WERI-Rb-1 (cell line): ENCODE data around the gene HEXD.

ENCODE experiments used
- DNase-seq: peaks from one replicate; pipeline ENCODE4 v3.0.0-alpha.2; 2020
- H3K27ac ChIP-seq: fragments of 250-450 bp; sonication (Bioruptor Pico); 2 replicates; pipeline ENCODE4 v1.5.1; 2020; ENCODE audit warnings: mild to moderate bottlenecking, moderate library complexity
- H3K27me3 ChIP-seq: fragments of 250-450 bp; sonication (Bioruptor Pico); 2 replicates; pipeline ENCODE4 v1.5.1; 2021; ENCODE audit warnings: mild to moderate bottlenecking, low read depth, moderate library complexity; ENCODE audit not compliant: insufficient read depth, severe bottlenecking
- H3K36me3 ChIP-seq: fragments of 250-450 bp; sonication (Bioruptor Pico); 2 replicates; pipeline ENCODE4 v1.5.1; 2020; ENCODE audit warnings: mild to moderate bottlenecking, moderate library complexity
- H3K4me3 ChIP-seq: 2 replicates; pipeline ENCODE4 v1.5.1; 2011; ENCODE audit warnings: low read depth, mild to moderate bottlenecking, control low read depth, low read length
- H3K9me3 ChIP-seq: fragments of 250-450 bp; sonication (Bioruptor Pico); 2 replicates; pipeline ENCODE4 v1.5.1; 2021; ENCODE audit warnings: mild to moderate bottlenecking, moderate library complexity; ENCODE audit not compliant: severe bottlenecking
- TF ChIP-seq, protein P1 (sequence below): IDR thresholded peaks from 2 replicates; pipeline ENCODE4 v1.5.1; 2011; ENCODE audit warnings: low read depth, mild to moderate bottlenecking, control low read depth, inconsistent platforms, low read length

Gene HEXD

DNA sequence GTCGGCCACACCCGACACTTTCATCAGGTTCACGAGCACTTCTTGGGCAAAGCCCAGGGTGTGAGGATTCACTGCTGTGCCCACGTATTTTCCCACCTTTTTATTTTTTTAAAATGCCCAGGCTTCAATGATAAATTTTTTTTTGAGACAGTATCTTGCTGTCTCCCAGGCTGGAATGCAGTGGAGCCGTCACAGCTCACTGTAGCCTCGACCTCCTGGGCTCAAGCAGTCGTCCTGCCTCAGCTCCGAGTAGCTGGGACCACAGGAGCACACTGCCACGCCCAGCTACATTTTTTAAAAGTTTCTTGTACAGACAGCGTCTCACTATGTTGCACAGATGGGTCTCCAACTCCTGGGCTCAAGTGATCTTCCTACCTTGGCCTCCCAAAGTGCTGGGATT lies 28.8 kb upstream of the HEXD start:
- Histone ChIP-seq H3K36me3 (peaks cover 32% of the 10 kb centered on the region), H3K27me3 (no peaks in the 10 kb centered on the region), H3K27ac (peak overlapping the region; percentile 67), H3K4me3 (no peak overlapping the region), H3K9me3 (no peaks in the 10 kb centered on the region)
- DNase-seq: peak; percentile 77
- TF ChIP-seq, protein P1, sequence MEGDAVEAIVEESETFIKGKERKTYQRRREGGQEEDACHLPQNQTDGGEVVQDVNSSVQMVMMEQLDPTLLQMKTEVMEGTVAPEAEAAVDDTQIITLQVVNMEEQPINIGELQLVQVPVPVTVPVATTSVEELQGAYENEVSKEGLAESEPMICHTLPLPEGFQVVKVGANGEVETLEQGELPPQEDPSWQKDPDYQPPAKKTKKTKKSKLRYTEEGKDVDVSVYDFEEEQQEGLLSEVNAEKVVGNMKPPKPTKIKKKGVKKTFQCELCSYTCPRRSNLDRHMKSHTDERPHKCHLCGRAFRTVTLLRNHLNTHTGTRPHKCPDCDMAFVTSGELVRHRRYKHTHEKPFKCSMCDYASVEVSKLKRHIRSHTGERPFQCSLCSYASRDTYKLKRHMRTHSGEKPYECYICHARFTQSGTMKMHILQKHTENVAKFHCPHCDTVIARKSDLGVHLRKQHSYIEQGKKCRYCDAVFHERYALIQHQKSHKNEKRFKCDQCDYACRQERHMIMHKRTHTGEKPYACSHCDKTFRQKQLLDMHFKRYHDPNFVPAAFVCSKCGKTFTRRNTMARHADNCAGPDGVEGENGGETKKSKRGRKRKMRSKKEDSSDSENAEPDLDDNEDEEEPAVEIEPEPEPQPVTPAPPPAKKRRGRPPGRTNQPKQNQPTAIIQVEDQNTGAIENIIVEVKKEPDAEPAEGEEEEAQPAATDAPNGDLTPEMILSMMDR: no peak

DNA sequence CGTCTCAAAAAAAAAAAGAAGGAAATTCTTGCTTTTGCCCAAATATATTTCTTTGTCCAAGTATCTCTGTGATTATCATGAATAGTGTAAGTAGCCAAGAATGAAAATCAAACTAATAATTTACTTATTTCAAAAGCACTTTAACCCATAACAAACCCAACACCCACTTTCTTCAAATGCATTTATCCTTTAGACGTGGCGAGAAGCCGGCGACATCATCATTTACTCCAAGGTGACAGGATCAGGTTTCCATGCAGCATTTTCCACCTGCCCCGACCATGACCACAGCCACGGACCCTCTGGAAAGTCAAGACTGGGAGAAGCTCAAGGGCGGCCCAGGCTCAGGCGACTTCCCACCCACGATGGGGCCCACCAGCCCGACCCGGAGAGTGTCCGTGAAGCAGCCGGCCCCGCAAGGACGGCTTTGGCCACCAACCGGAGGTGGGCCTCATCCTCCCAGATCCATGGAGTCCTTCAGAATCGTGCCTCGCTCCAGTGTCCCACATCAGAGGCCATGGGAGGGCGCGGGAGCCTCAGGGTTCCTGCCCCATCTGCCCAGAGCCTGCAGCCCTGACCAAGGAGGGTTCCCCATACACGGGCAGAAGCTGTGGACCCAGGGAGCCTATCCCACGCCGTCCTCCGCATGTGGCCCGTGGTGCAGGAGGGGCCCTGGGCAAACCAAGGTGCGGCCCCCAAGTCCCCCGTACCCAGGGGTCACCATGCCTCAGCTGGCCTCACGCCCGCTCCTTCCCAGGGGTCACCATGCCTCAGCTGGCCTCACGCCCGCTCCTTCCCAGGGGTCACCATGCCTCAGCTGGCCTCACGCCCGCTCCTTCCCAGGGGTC lies 27.9 kb upstream of the HEXD start:
- DNase-seq: no peak
- H3K27ac ChIP-seq: peak overlapping the region; percentile 67
- no peak overlapping the region for H3K4me3 ChIP-seq
- no peaks in the 10 kb centered on the region for H3K9me3 ChIP-seq
- H3K36me3 ChIP-seq: peaks cover 37% of the 10 kb centered on the region
- no peaks in the 10 kb centered on the region for H3K27me3 ChIP-seq
- TF ChIP-seq, protein P1: no peak

DNA sequence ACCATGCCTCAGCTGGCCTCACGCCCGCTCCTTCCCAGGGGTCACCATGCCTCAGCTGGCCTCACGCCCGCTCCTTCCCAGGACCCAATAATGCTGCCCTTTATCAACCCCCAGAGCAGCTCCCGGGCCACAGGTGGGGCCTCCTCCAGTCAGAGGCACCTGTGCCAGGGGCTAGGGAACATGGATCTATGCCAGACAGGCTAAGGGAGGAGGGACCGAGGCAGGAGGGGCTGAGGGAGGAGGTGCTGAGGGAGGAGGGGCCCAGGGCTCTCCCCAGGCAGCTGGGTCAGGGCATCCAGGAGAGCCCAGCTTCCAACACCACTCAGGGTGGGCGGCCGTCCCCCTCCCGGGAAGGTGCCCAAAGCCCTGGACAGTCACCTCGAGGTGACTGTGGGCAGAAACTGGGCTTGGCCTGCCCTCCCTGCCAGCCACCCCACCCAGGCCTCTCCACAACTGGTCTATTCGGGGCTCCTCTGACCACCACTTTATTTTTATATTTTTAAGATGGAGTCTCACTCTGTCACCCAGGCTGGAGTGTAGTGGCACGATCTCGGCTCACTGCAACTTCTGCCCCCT lies 27.2 kb upstream of the HEXD start:
- 0 out of 2 replicates have a peak overlapping the region, but pooled peaks have one; percentile 11 for H3K27ac ChIP-seq
- H3K9me3 ChIP-seq: no peaks in the 10 kb centered on the region
- H3K4me3 ChIP-seq: no peak overlapping the region
- TF ChIP-seq, protein P1: no peak
- DNase-seq: no peak
- H3K27me3 ChIP-seq: no peaks in the 10 kb centered on the region
- H3K36me3 ChIP-seq: peaks cover 37% of the 10 kb centered on the region

DNA sequence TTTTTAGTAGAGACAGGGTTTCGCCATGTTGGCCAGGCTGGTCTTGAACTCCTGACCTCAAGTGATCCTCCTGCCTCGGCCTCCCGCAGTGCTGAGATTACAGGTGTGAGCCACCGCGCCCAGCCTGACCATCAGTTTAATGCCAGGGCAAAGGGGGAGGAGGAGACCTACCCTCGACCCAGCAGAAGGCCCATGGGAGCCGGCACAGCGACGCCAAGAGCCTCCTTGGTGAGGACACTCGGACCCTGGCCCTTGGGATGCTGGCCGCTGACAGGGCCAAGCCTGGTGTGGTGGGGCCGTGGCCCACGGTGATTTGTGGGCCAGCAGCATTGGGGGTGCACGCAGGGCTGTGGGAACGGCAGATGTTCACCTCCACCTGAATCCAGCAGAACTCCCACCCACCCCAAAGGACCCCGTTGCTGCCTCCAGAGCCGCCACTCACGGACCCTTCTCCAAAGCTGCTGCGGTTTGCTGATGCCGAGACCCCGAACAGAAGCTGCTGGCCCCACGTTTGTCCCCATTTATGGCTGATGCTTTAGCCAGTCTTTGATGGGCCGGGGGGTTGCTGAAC lies 26.6 kb upstream of the HEXD start:
- H3K27me3 ChIP-seq: no peaks in the 10 kb centered on the region

DNA sequence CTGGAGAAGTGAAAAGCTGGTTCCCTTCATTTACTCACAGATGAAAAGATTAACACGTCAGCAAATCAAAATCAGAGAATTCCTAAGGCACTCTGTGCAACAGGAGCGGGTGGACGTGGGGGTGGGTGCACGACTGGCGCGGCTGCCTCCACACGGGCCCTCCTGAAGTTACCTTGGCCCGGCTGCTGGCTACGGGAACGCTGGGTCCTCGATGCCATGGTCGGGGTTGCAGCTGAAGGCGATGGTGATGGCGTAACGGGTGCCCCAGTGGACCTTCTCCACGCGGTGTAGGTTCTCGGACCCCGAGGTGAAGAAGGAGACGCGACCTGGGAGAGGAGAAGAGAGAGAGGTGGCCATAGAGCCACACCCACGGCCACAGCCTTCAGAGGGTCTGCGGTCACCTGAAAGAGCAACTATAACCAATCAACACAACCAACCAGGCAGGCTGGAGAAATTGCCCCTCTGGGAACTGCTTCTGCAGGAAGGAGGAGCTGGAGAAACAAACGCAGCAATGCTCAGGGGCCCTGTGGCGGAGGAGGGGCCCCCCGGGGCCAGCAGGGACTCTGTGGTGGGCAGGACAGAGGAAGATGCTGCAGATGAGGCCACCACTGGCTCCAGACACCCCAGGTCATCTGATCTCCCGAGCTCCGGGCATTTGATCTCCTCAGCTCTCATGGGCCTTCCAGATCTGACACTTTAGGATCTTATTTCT lies 25.8 kb upstream of the HEXD start:
- no peaks in the 10 kb centered on the region for H3K9me3 ChIP-seq
- no peak overlapping the region for H3K27ac ChIP-seq
- H3K27me3 ChIP-seq: no peaks in the 10 kb centered on the region
- no peak for DNase-seq
- H3K4me3 ChIP-seq: no peak overlapping the region
- TF ChIP-seq, protein P1: no peak
- H3K36me3 ChIP-seq: peaks cover 37% of the 10 kb centered on the region

More for the DNA sequence above, 26.6 kb upstream of the HEXD start:
- Histone ChIP-seq H3K9me3 (no peaks in the 10 kb centered on the region), H3K27ac (no peak overlapping the region), H3K4me3 (no peak overlapping the region), H3K36me3 (peaks cover 37% of the 10 kb centered on the region)
- no peak for DNase-seq
- TF ChIP-seq, protein P1: no peak
